Hippocampal formation (tissue), 2 donors: ENCODE results near the gene GPD2.

Experiments
- DNase-seq, 2 donors: peaks; one replicate each; lab custom pipeline; 2025; lab: John Stamatoyannopoulos, UW

GPD2 gene

DNA sequence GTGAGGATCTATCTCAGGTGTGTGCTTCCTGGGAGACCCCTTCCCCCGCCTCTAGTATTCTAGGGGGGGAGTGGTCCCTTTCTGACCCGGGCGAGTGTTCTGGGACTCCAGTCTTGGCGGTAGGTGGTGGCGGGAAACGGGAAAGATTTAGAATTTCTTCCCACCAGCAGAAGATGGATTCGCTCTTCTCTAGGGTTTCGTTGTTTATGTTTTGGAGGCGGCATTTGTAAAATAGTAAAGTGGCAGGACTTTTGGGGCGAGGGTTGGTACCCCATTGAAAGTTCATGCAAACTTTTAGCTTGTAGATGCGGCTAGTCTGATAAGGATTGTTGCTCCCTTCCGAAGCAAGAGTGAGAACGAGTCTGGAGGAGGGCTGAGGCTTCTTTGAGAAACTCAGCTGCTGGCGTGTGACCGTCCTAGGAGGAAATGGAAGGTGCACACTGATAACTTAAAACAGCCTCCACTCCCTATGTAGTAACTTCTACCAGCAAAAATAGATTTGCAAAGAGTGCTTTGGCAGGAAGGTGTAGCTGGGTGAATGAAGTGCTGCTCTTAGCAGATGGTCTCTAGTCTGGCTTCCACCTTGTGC lies 412 bp downstream of the GPD2 start:
- DNase-seq: peak in 1 of 2 donors; percentile 60

DNA sequence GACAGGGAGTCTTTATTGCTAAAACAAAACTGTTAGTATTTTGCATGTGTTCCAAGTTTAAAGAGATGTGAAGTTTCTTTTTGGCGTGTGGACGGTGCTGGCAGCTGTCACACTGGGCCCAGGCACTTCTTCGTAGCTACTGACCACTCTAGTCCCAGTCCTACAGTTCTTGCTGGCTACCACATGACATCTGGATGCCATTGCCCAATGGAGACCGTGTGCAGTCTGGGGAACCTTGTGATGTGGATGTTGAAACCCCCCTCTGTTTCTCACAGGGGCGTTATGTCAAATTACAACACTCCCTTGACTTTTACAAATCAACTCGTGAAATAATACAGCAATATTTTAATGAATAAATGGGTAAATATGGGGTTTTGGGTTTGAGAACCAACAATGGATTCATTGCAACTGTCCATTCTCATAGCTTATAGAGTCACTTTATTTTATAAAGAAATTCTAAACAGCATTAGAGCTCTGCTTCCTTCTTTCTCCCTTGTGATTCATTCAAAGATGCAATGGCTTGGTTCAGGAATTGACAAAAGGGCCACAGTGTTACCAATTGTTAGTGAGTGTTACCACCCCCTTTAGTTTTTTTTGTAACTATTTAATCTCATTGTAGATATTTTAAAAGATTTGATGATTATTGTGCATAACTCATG lies 1.2 kb downstream of the GPD2 start:
- peak in 1 of 2 donors; percentile 45 for DNase-seq

DNA sequence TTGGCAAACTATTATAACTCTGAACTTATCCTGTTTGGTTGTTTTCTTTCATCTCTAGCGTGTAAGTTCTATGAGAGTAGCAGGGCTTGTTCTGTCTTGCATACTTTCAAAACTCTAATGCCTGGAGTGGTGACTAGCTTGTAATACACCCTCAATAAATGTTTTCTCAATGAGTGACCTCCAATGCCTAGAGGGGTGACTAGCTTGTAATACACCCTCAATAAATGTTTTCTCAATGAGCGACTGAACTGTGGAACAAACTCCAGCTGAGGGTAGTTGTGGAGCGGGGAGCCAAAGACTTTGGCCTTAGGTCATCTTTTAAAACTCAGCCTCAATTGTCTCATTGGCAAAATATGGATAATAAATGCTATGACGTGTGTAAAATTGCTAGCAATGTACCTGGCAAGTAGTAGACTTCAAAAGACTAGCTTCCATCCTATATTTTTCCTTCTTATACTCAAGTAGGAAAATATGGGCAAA lies 1.8 kb downstream of the GPD2 start:
- DNase-seq: no peak

DNA sequence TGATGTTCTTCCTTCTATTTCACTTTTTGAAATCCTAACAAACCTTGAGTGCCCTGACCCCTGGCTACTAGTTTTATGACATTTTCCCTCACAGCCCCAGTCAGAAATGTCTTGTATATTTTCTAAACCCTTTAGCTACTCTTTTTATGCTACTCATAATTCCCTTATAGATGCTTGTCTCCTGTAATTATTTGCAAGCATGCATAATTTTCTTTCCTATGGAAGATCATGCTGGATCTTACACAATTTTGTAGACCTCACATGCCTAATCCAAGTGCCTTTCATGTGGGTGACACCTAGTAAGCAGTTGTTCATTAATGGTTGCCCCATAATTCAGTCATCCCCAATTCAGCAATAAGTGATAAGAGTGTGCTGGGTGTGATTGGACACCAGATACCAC lies 6.9 kb downstream of the GPD2 start:
- no peak for DNase-seq

DNA sequence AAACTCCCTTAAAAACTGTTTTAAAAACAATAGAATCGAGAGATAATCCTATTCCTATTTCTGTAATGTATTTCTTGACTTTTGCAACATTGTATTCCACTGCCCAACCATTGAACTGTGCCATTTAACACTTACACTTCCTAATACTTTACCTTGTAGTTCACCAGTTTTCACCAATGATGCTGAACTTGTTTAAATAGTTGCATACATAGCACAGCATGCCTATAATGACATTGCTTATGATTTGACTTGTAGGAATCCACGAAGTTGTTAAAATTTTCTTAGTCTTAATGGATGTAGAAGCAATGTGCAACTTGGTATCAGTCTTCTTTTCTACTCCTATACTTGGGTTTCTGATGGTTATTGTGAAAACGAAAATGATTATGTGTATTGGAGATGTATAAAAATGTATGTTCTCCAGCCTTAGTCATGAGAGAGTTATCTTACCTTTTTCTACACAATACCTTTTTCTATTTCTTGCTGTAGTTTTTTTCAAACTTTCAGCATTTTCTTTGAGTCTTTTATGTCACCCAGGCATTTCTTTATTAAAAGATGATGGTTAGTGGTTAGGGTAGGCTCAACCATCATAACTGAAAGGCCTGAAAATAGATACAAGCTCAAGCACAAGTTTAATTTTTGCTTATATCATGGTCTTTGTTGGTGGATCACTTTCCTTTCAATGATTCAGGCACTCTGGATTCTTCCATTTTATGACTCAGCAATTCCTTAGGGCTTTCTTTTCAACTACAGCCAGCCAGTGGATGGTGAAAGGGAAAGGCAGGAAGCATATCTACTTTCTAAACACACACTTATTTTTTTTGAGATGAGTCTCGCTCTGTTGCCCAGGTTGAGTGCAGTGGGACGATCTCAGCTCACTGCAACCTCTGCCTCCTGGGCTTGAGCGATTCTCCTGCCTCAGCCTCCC lies 9.4 kb downstream of the GPD2 start:
- no peak for DNase-seq

GRCh38 chr2:156447761-156448160 lies 11.6 kb downstream of the GPD2 start:
- DNase-seq: no peak

DNA sequence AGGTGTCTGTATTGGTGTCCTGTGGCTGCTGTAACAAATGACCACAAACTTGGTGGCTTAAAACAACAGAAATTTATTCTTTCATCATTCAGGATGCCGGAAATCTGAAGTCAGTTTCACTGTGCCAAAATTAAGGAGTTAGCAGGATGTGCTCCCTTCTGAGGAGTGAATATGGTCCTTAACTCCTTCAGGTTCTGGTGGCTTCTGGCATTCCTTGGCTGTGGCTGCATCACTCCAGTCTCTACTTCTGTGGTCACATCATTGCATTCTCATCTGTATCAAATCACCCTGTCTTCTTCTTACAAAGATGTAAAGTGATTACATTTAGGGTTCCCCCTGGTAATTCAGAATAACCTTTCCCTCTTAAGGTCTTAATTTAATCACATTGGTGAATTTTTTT lies 12.6 kb downstream of the GPD2 start:
- no peak for DNase-seq

DNA sequence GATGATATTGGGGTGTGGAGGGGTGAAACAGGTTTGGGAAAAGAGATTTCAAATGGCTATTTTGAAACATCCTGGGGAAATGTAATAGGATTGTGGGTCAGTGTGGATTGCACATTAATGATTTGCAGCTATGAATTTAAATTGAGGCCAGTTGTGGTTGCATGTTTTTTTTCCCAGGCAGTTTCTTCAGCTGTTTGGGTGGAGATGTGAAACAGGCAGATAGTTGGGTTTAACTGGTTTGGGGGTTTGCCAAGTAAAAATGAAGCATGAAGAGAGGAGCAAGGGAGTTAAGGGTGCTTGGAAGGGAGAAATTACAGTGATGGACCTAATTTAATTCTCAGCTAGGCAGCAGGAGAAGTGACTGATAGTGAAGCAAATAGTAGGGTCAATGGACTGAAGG lies 16.8 kb downstream of the GPD2 start:
- DNase-seq: no peak

GRCh38 chr2:156455361-156455975 lies 19.3 kb downstream of the GPD2 start:
- DNase-seq: no peak

DNA sequence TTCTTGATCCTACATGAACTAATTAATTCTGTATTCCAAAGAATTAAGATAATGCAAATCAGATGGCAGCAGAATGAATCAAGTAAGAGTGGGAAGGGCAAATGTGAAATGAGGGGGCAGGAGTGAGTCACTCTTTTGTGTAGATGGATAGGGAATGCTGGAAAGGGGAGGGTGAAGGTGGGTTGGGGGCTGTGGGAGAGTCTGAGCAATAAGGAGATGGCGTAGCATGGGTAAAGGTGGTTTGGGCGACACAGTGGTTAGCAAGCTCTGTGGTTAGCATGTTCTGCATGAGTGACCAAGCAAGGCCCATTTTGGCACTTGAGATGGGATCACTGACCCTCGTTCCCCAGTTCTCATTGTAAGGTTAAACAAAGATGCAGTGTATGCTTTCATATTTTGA lies 20.4 kb downstream of the GPD2 start:
- no peak for DNase-seq

GRCh38 chr2:156457523-156458517 lies 21.6 kb downstream of the GPD2 start:
- DNase-seq: peak; percentile 6 to 18

GRCh38 chr2:156459720-156460119 lies 23.5 kb downstream of the GPD2 start:
- no peak for DNase-seq

DNA sequence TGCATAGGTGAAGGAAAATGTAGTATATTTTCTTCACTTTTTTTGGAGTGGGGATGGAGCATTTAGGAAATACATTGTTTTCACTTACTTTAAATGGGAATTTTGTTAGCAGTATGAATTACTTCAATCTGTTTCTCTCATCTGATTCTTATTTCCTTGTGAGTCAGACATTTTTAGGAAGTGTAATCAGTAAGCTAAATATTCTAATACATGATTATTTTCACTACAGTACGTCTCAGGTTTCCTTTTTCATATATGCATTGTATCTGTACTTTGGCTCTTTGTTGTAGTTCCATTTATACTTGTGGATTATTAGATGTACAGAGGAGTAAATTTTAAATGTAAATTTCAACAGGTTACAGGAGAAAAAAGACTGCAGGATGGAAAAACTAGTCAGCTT lies 27.9 kb downstream of the GPD2 start:
- DNase-seq: no peak

DNA sequence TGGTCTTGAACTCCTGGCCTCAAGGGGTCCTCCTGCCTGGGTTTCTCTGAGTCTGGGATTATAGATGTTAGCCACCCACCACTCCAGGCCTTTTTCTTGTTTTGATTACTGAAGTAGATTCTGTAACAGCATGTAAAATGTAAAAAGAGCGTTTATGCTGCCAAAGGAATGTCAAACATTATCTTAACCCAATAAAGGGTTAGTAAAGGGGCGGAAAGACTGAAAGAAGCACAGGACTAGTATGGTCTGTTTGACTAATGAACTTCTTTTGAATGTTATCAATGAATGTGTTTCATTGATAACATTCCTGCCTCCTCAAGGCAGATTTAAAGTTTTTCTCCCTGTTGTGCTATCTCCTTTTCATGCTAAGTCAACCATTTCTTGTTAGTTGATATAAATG lies 29.4 kb downstream of the GPD2 start:
- DNase-seq: no peak

GRCh38 chr2:156466739-156467405 lies 30.7 kb downstream of the GPD2 start:
- DNase-seq: peak; percentile 10 to 33

DNA sequence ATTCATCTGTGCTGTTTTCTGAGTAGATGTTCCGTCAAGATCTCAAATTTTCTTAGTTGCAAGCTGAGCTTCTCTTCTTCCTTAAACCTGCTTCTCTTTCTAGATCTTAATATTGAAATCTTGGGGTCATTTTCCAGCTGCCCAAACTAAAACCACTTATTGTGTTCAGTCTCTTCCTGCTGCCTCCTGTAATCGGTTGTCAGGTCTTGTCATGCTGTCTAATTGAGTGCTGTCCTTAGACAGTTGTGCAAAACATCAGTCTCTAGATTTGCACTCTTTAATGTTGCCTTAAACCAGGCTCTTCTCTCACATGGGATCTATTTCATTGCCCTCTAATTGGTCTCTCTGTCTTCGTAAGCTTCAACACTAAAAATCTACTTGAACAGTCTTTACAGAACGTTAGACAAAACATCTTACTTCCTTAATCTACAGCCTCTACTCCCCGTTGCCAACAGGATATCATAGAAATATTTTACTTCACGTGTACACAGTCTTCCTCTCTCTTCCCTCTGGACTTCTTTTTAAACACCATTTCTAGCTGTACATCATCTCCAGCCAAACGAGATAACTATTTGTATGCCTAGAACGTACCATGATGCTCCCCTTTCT lies 34.9 kb downstream of the GPD2 start:
- DNase-seq: no peak

DNA sequence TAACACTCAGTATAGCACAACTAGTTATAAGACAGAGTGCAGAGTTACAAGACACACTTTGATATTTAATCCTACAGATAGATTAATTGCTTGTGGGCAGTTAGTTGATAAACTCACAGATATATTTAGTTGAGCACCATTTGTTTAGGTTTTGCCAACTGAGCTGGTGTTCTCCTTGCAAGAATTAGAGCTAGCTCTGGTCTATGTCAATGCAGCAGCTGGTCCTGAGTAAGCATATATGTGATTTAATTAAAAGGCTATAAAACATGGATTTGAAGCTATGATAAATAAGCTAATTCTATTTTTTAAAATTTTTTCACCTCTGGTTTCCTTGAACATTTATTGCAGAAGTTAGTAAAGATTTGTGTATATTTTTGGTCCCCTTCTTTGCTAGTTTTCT lies 35.6 kb downstream of the GPD2 start:
- DNase-seq: no peak

GRCh38 chr2:156472686-156473085 lies 36.5 kb downstream of the GPD2 start:
- no peak for DNase-seq

DNA sequence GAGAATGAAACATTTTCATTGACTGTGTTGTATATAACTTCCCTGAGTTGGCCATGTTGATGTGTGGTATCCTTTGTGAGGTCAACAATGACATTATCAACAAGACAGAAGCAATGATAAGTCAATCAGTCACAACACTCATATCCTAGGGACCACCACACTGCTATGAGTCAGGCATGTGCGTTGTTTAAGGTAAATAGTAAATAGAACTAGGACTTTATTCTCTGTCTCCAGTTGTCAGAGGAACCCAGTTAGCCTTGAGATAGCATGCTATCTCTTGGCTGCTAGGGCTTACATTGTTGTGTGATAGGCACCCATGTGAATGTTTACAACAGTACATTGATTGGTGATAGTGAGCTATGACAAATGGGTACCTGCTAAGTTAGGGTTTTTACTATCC lies 37.3 kb downstream of the GPD2 start:
- no peak for DNase-seq

GRCh38 chr2:156474401-156474800 lies 38.2 kb downstream of the GPD2 start:
- no peak for DNase-seq
